G401.6 (cell line): ENCODE data around the gene EHD2.
"Not testable (repeated sequence)": the region's sequence is repeated elsewhere in the genome, so short reads cannot be mapped to it uniquely, and the experiment has no call there.

Source experiments
- FAIRE-seq: peaks from 2 replicates; lab custom pipeline; 2012; peaks lifted over from hg19 to GRCh38; lab: Jason Lieb, UNC

EHD2 gene

DNA sequence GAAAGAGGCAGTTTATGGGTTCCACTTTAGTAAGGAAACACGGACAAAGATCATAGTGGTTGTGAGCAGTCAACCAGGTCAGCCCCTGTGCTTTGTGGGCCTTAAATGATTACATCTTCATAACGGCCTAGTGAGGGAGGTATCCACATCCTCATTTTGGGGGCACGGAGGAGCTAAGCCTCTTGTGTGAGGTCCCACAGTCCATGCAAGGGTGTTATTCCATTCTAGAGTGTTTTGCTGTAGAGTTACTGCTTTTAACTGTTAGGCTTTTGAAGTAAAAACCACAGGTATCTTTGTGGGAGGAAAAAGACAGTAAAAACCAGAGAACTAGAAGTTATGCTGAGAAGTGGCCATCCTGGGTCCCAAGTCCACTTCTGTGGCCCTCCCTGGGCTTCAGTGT lies 36.1 kb downstream of the EHD2 start:
- FAIRE-seq = no peak

DNA sequence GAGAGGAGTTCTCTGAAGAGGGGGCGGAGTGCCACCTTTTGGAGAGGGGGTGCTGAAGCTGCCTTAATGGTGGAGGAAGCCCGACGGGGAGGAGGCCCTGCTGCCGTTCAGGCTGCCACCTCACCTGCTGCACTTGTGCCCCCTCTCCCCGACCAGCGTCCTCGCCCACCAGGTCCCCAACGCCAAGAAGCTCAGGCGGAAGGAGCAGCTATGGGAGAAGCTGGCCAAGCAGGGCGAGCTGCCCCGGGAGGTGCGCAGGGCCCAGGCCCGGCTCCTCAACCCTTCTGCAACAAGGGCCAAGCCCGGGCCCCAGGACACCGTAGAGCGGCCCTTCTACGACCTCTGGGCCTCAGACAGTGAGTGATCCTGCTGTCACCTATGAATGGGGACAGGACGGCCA lies 37.5 kb downstream of the EHD2 start:
- no peak for FAIRE-seq

DNA sequence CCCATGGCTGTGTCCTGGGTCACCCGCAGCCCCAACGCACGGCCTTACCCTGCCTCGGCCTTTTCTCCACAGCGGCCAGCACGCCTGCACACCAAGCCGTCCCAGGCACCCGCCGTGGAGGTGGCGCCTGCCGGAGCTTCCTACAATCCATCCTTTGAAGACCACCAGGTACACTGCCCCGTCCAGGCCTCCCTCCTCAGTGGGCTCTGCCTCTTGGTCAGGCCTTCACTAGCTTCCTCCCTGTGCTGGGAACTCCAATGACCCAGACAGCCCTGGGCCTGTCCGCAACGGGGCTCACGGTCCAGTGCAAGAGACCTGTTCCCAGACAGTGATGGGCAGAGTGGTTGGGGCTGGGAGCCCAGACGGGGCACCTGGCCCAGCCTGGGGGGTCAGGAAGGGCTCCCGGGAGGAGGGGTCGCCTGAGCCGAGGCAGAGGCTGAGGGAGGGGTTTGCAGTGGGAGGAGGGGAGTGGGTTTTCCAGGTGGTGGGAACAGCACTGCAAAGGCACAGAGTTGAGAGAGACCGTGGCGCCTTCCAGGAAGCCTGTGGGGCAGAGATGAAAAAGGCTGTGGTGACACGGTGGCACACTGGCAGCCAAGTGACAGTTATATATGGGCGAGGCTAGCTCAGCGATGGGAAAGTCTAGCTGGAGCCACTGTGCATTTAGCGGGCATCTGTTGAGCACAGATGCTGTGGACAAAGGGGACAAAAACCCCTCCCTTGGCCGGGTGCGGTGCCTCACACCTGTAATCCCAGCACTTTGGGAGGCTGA lies 39.4 kb downstream of the EHD2 start:
- no peak for FAIRE-seq

DNA sequence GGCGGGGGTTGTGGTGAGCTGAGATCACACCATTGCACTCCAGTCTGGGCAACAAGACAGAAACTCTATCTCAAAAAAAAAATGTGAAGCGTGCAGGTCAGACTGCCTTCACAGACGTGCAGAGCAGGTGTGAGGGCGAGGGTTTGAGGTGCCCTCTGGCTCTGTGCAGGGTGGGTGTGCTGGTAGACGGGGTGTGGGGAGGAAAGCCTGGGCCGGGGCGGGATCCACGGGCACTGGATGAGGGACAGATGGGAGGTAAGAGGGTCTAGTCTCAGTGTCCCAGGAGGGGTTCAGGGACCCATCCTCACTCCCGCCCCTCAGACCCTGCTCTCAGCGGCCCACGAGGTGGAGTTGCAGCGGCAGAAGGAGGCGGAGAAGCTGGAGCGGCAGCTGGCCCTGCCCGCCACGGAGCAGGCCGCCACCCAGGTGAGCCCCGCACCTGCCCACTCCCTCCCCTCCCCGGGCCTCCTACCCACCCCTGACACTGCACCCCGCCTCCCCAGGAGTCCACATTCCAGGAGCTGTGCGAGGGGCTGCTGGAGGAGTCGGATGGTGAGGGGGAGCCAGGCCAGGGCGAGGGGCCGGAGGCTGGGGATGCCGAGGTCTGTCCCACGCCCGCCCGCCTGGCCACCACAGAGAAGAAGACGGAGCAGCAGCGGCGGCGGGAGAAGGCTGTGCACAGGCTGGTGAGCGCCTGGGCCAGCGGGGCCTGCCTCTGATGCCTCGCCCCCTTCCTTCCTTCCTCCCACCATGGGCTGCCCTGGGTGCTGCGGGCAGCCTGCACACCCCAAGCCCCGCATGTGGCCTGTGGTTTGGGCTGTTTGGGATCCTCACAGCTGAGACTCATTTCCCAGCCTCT lies 41.2 kb downstream of the EHD2 start:
- FAIRE-seq = no peak

DNA sequence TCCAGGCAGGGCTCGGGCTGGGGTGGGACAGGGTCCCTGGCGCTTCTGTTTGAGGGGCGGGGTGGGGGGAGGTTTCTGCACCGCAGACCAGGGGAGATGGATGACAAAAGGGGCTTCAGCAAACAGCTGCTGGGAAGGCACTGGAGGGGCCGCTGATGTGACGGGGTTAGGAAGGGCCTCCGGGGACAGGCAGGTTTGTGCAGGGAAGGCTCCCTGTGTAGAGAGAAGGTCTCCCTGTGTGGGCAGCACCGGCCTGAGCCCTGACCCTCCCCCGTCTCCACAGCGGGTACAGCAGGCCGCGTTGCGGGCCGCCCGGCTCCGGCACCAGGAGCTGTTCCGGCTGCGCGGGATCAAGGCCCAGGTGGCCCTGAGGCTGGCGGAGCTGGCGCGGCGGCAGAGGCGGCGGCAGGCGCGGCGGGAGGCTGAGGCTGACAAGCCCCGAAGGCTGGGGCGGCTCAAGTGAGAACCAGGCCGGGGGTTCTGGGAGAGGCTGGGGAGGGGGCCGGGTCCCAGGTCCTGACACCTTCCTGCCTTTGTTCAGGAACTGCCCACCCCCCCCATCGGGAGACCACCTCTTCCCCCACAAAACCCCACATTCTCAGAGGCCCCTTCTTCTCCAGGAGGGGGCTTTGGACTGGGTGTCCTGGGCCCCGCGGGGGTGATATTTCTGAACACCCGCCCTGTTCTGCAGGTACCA lies 42.0 kb downstream of the EHD2 start:
- FAIRE-seq = no peak

DNA sequence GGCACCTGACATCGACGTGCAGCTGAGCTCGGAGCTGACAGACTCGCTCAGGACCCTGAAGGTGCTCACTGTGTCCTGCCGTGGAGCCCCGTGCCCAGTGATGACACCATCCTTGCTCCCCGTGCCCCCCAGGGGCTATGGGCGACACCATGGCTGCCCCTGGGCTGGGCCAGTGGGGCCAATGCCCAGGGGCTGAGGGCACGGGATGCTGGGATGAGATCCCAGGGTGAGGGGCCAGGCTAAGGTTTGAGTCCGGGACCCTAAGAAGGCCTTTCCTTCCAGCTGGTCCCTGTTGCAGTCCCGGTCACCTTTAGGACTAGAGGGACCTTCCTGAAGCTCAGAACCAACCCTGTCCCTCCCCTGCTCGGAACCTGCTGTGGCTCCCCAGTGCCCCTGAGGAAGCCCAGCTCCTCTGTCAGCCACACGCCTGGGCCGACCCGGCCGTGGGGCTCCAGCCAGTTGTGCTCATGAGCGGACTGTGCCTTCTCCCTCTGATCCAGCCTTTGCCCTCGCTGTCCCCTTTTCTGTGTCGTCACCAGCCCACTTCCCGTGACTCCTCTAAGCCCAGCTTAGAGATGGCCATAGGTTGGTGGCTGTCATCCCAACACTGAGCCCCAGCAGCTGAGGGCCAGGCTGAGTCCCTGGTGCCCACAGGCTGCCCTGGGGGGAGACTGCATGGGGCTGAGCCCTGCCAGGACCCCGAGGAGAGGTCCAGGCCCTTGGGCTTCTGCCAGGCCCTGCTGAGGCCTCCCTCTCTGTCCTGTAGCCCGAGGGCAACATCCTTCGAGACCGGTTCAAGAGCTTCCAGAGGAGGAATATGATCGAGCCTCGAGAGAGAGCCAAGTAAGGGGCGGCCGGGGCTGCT lies 42.8 kb downstream of the EHD2 start:
- no peak for FAIRE-seq

DNA sequence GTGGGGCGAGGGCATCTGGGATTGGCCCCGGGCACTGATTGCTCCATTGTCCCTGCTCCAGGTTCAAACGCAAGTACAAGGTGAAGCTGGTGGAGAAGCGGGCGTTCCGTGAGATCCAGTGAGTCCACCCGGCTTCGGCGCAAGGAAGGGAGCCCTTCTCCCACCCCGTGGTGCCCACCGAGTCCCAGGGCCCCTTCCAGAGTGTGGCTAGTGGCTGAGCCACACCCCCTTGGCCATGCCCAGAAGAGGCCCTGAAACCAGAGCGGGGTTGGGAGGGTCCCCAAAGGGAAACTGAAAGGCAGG lies 43.4 kb downstream of the EHD2 start:
- no peak for FAIRE-seq

DNA sequence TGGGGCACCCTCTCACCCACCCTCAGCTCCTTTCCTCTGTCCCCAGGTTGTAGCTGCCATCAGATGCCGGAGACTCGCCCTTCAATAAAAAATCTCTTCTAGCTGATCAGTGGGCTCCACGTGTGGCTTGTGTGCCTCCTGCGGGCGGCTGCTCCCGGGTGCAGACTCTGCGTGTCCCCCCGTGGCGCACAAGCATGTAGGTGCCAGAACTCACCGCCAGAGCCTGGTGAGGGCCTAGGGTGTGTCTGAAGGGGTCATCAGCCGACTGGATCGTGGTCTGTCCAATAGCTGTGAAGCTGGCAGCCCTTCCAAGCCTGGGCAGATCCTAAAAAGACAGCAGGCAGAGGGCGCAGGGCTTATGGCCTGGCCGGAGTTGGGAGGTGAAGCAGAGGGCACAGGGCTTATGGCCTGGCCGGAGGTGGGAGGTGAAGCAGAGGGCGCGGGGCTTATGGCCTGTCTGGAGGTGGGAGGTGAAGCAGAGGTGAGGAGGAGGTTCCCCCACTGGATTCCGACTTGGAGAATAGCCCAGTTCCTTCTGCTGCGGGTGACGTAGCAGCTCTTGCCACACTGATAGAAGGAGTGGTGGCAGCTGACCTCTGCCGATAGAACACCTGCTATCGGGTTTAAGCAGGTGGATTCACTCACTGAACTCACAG lies 43.9 kb downstream of the EHD2 start:
- FAIRE-seq = no peak

DNA sequence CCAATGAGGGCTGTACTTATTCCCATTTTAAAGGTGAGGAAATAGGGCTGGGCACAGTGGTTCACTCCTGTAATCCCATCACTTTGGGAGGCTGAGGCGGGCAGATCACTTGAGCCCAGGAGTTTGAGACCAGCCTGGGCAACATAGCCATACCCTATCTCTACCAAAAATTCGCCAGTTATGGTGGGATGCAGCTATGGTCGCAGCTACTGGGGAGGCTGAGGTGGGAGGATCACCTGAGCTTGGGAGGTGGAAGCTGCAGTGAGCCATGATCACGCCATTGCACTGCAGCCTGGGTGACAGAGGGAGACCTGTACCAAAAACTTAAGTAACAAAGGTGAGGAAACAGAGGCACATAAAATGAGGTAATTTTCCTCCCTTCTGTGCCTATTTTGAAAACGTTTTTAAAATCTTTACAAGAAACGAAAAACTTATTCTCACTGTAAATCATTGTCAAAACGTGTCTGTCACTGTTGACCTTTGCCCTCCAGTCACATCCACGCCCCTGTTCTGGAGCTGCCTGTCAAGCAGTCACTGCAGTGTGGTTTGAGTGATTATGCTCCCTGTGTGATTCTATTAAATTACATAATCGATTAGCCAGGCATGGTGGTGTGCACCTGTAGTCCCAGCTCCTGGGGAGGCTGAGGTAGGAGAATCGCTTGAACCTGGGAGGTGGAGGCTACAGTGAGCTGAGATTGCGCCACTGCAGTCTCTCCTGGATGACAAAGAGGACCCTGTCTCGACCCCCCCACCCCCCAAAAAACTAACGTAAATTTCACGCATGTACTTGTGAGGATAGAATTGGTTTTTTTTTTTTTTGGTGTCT lies 44.6 kb downstream of the EHD2 start:
- no peak for FAIRE-seq

DNA sequence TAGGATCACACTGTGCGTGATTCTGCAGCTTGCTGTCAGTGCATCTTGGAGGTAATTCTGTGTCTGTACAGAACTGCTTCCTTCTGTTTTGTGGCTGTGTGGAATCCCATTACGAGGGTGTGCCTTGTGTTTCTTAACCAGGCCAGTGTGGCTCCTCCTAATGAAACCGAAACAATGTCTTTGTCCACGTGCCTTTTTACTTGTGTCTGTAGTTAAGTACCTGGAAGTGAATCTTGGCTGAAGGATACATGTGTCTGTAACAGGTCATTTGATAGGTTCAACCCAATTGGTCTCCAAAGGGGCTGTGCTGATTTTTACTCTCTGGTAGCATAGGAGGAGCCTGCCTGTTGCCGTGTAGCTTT lies 45.2 kb downstream of the EHD2 start:
- FAIRE-seq = no peak

DNA sequence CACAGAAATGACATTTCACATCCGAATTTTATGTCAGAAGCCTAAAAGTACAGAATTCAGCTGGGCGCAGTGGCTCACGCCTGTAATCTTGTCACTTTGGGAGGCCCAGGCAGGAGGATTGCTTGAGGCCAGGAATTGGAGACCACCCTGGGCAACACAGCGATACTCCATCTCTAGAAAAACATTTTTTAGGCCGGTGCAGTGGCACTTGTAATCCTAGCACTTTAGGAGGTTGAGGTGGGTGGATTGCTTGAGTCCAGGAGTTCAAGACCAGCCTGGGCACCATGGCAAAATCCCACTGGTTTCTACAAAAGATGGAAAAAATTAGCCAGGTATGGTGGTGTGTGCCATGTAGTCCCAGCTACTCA lies 47.4 kb downstream of the EHD2 start:
- no peak for FAIRE-seq

DNA sequence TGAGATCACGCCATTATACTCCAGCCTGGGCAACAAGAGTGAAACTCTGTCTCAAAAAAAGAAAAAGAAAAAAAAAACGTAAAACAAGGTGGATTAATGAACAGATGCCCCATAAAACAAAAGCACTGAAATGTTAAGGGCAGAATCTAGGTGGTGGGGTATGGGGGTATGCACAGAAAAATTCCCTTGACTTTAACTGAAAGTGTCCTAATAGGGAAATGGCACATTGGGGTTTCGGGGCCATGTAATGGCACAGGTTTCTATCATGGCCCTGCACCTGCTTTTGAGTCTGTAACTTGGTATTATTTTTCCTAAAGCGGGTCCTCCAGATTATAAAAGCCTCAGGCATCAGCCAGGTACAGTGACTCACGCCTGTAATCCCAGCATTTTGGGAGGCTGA lies 48.3 kb downstream of the EHD2 start:
- FAIRE-seq = no peak

DNA sequence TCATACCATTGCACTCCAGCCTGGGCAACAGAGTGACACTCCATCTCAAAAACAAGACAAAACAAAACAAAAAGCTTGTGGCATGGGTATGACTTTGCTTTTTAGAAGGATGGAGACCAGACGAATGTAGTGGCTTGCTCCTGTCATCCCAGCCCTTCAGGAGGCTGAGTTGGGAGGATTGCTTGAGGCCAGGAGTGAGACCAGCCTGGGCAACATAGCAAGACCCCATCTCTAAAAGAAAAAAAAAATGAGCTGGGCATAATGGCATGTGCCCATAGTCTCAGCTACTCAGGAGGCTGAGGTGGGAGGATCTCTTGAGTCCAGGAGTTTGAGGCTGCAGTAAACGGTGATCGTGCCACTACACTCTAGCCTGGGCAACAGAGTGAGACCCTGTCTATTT lies 48.9 kb downstream of the EHD2 start:
- no peak for FAIRE-seq

DNA sequence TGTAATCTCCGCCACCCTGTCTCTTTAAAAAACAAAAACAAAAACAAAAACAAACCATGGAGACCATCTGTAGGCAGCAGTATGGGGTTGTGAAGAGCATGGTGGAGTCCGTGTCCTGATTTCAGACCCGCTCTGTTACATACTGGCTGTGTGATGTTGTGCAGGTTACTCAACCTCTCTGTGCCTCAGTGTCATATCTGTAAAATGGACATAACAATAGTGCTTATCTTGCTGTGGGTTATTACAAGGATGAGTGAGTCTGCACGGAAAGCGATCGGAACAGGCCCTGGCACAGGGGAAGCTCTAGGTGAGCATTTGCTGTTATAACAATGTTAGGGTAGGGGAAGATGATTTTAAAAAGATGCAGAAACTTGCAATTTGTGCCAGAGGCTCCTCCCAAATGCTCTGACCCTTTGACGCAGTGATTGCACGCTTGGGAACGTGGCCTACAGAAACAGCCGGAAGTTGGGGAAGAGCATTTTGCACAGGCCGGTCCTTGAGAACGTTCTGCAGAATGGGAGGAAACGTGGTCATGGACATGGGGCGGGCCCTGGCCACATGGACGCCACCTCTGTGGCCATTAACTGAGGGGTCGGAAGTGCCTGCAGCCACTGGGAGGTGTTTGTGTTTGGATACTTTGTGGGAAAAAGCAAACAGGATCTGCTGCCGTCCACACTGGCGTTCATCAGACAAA lies 49.5 kb downstream of the EHD2 start:
- no peak for FAIRE-seq

DNA sequence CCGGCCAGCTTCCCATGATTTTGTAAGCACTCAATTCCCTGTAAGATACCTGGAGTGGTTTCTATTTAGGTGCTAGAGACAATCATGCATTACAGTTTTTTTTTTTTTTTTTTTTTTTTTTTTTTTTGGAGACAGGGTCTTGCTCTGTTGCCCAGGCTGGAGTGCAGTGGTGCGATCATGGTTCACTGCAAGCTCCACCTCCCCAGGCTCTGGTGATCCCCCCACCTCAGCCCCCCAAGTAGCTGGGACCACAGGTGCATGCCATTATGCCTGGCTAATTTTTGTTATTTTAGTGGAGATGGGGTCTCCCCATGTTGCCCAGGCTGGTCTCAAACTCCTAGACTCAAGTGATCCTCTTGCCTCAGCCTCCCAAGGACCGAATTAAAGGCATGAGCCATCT lies 51.5 kb downstream of the EHD2 start:
- FAIRE-seq = not testable (repeated sequence)

DNA sequence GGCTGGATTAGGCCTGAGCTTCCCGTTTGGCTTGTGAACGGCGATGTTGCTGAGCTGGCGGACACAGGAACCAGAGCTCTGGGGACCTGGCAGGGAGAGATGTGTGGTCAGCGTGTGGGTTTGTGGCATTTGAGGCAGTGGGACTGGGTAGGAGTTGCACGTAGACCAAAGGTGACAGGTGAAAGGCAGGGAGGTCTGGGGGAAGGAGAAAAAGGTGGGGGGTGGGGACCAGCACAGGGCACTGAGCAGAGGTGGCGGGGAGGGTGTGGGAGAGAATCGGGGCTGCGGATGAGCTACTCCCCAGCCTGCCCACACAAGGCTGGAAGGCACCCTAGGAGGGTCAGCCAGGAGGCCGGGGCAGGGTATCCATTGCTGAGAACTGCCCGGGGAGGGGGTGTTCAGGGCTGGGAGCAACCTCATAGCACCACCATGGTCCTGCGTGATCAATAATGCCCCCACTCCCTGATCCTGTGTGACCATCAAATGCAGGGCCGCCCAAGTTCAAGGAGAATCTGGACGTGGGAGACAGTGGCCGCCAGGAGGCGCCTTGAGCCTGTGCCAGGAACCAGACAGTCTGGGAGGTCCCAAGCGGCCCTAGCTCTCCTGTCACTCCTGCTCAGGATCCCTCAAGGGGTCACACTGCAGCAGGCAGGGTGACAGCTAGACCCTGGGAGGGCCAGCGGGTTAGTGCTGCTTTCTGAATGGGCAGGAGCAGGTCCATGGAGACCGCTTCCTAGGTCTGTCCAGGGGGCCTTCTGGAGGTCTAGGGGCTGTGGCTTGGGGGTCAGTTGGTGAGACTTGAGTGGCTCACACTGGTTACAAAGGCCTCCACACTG lies 52.5 kb downstream of the EHD2 start:
- no peak for FAIRE-seq

DNA sequence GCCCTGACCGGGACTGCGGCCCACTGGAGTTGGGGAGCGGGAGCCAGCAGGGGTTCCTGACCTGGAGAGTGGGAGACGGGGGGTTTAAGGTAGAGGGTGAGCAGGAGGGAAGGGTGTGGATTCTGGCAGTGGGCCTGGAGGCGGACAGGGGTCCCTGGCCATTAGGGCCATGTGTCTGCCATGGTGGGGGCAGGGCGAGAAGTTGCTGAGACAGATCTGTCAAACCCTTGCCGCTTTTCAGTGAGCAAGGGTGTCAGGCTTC lies 53.1 kb downstream of the EHD2 start:
- no peak for FAIRE-seq

DNA sequence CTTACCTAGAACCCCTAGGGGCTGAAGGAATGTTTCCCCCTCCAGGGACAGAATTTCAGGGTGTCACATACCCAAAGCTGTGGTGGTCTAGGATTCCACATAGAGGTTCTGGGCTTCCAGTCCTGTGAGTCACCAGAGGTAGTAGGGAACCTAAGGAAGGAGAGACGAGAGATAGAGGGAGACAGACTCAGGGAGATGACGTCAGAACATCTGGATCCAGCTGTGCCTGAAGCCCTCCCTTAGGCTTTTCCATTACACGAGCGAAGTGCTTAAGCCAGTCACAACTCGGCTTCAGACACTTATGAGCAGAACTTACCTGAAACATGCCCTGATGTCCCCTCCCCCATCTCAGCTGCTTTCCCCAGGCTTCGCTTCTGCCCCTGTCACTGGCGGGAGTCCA lies 53.4 kb downstream of the EHD2 start:
- FAIRE-seq = no peak

DNA sequence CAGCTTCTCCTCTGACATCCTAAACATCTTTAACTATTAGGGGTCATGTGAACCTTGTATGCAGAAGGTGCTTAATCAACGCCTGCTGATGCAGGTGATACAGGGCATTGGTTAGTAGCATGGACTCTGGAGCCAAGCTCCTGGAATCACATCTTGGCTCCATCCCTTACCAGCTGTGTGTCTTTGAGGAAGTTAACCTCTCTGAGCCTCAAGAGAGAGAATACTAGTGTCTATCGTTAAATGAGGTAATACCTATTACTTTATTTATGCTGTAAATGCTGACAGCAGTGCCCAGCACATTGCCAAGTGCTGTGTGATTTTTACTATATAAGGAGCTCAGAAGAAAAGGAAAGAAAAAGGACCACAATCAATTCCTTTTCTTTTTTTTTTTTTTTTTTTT lies 54.1 kb downstream of the EHD2 start:
- FAIRE-seq = no peak

DNA sequence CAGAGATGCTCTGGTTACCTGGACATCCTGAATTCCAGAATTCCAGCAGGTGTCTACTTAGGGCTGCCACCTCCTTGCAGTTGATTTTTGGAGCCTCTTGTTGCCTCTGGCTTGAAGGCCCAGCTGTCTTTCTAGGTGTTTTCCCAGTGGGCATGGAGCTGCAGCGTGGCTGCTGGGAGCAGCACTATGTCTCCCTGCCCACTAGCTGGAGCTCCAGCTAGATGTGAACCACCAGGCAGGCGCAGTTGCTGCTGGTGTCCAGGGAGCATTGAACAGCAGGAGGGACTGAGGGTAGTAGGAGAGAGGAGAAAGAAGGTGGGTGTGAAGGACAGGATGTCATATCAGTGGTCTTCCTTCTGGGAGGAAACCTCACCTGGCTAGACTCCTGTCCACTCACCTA lies 55.4 kb downstream of the EHD2 start:
- FAIRE-seq = no peak
